ENCODE measurements around the gene CELF2. TPM values are rescaled to one million over a fixed set of nuclear protein-coding genes. Genes with fewer than 3 reads are reported as not detected.
"Not testable (repeated sequence)": the region's sequence is repeated elsewhere in the genome, so short reads cannot be mapped to it uniquely, and the experiment has no call there.

Gene CELF2
- total RNA-seq, 1 donor from 2014 or later = 6.4 TPM

DNA sequence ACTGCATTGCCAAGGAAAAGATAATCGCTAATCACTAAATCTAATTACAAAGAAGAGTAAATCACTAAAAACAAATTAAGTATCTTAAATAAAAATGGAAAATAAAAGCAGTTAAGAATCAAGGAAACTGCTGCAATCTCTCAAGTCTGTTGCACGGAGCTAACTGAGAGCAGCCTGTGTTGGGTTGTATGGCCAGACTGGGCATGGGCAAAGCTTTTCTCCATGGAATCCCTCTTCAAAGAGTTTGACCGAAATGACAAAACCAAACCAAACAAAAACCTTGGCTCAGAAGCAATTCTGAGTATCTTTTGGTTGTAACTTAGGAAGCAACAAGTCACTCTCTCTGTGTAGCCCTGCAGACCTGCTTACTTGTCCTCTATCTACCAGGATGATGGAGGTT is 78.8 kb downstream of the CELF2 start:
- no peak for DNase-seq (ENCODE audit: low read depth)

GRCh38 chr10:11097686-11098085 is 80.0 kb downstream of the CELF2 start:
- no peak for DNase-seq (ENCODE audit: low read depth)

- no peak for DNase-seq (ENCODE audit: low read depth)
These were observed 81.0 kb downstream of the CELF2 start for GRCh38 chr10:11098666-11099065.

- DNase-seq (ENCODE audit: low read depth) = no peak
These were observed 87.4 kb downstream of the CELF2 start for GRCh38 chr10:11104772-11105675.

GRCh38 chr10:11105676-11106004 is 88.0 kb downstream of the CELF2 start:
- DNase-seq (ENCODE audit: low read depth) = no peak

DNA sequence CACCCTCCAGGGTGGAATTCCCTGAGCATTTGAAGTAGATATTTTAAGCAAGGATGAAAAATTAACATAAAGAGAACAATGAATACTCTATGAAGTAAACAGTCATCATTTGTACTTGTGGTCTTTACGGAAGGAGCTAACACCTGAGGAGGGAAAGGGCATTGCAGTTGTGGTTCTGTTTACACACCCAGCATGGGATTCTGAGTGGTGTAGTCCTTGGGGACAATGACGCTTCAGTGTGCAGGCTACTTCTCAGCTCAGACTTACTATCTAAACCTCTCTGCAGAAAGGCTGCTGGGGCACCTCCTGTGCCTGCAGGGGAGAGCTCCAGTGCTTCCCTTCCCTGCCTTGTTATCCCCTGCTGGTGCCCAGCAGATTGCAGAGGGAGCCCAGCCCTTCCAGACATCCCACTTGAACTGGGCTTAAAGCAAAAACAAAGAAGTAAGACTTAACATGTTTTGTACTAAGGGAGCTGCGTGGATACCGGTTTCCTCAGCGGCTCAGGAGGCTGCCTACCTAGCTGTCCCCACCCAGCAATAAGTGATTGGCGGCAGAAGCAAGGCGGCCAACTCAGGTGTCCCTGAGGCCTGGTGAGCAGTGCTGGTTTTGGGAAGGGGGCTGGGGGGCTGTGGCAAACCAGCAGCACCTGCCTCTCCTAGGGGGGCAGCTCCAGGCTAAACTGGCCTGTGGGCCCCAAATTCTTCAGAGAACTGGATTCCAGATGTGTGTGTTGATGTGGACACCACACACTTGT is 89.1 kb downstream of the CELF2 start:
- DNase-seq (ENCODE audit: low read depth) = no peak

- no peak for DNase-seq (ENCODE audit: low read depth)
These were observed 90.3 kb downstream of the CELF2 start for GRCh38 chr10:11107948-11108347.

- DNase-seq (ENCODE audit: low read depth) = no peak
These were observed 90.7 kb downstream of the CELF2 start for GRCh38 chr10:11108356-11108755.

DNA sequence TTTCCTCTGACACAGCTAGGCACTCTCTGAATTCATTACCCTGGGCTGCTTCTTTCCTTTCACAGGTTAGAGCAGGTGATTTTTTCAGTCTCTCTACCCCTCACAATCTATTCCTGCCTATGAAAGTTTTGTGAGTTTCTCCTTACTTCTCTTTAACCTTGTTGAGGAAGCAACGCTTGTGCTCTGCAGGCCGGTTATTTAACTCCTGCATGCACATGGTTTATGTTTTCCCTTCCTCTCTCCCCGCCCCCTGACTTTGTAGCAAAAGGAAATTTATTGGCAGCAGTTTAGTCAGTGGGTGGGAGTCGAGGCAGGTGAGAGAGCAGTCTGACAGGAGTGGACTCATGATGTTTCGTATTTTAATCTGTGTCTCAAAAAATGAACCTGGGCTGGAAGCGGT is 91.9 kb downstream of the CELF2 start:
- DNase-seq (ENCODE audit: low read depth) = no peak

DNA sequence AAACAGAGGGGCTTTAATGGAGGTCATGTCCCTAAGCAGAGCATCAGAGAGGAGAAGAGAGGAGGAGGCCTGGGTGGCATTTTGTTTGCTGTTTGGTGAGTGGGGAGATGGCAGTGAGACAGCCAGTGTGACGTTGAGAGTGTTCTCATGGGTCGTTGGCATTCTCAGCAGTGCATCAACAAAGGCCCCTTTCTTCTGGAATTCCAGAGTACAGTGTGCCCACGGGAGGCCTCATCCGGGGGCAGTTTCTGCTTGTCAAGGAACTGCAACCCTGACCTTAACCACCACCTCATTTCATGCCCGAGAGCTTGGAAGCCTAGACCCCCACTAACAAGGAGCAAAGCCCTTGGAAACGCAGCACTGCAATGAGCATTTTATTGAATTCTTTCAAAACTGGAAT is 92.9 kb downstream of the CELF2 start:
- no peak for DNase-seq (ENCODE audit: low read depth)

DNA sequence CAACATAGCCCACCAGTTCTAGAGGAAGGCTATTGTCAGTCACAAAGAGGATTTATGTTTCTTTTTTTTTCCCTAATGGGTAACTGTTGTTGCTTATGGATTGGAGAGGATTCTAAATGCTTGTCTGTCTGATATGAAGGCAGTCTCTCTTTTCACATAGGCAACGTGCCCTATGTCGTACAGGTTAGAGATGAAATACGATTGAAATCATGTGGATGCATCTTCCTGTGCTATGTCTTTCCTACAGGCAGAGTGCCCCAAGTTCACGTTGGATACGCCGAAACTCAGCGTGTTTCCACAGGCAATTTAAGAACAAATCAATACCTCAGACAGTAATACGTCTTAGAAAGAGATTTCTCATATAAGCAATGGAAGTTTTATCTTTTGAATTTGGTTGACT is 93.8 kb downstream of the CELF2 start:
- DNase-seq (ENCODE audit: low read depth) = no peak

- no peak for DNase-seq (ENCODE audit: low read depth)
These were observed 95.0 kb downstream of the CELF2 start for GRCh38 chr10:11112718-11113117.

GRCh38 chr10:11113156-11113555 is 95.5 kb downstream of the CELF2 start:
- DNase-seq (ENCODE audit: low read depth) = no peak

GRCh38 chr10:11114269-11114668 is 96.6 kb downstream of the CELF2 start:
- no peak for DNase-seq (ENCODE audit: low read depth)

- no peak for DNase-seq (ENCODE audit: low read depth)
These were observed 97.7 kb downstream of the CELF2 start for GRCh38 chr10:11115337-11115736.

DNA sequence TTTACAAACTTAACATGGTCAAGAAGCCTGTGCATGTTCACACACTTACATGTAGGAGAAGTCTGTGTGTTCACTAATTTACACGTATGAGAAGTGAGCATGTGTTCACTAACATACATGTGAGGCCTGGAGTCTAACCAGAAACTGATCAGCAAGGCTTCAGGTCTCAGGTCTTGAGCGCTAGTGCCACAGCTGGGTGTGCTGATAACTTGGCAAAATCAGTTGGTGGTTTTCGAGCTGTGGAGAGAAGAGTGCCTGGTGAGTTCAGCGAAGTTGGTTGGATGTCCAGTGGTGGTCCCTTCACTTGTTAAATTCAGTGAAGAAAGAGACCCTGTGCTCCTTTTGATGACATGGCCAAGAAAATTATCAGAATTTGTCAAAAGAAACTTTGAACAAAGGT is 98.7 kb downstream of the CELF2 start:
- no peak for DNase-seq (ENCODE audit: low read depth)

- no peak for DNase-seq (ENCODE audit: low read depth)
These were observed 99.1 kb downstream of the CELF2 start for GRCh38 chr10:11116817-11117216.

GRCh38 chr10:11118686-11119085 is 101.0 kb downstream of the CELF2 start:
- DNase-seq (ENCODE audit: low read depth) = no peak

- no peak for DNase-seq (ENCODE audit: low read depth)
These were observed 102.2 kb downstream of the CELF2 start for GRCh38 chr10:11119843-11120242.

GRCh38 chr10:11120711-11121110 is 103.0 kb downstream of the CELF2 start:
- no peak for DNase-seq (ENCODE audit: low read depth)

DNA sequence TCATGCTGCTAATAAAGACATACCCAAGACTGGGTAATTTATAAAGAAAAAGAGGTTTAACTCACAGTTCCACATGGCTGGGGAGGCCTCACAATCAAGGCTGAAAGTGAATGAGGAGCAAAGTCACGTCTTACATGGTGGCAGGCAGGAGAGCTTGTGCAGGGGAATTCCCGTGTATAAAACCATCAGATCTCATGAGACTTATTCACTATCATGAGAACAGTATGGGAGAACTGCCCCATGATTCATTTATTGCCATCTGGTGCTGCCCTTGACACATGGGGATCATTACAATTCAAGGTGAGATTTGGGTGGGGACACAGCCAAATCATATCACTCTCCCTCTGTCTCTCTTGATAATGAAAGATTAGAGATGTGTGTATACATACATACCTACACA is 106.2 kb downstream of the CELF2 start:
- DNase-seq (ENCODE audit: low read depth) = not testable (repeated sequence)

GRCh38 chr10:11125004-11125403 is 107.3 kb downstream of the CELF2 start:
- DNase-seq (ENCODE audit: low read depth) = no peak

GRCh38 chr10:11127017-11127416 is 109.3 kb downstream of the CELF2 start:
- DNase-seq (ENCODE audit: low read depth) = not testable (repeated sequence)

Data from renal cortical epithelial cell (primary cell).